ENCODE results near the gene MIGA2. TPM values are rescaled to one million over a fixed set of nuclear protein-coding genes. Genes with fewer than 3 reads are reported as not detected.
A peak's percentile ranks its signal among the peaks of the same experiment; 100 is the strongest.

The MIGA2 gene
- total and polyA plus RNA-seq, 9 of the 15 experiments (the other 6 are each of a cell fraction or from before 2014, with no cell fraction given) = 0.15 to 54.1 (median 18.0) TPM

GRCh38 chr9:129023036-129023907, 13.2 kb upstream of the MIGA2 start (continued):
- TF ChIP-seq IRF9 (tag; IDR thresholded peaks at IDR 0.05) = no peak
- no peak for TF ChIP-seq ZNF696 (CRISPR knock-in tag; conservative IDR thresholded peaks at IDR 0.05)
- TF ChIP-seq ARID1B (IDR thresholded peaks at IDR 0.05) = peak; percentile 92
- no peak for TF ChIP-seq MEF2D (tag; conservative IDR thresholded peaks at IDR 0.05; ENCODE audit: low read depth)
- TF ChIP-seq ZNF239 (CRISPR knock-in tag; IDR thresholded peaks at IDR 0.05) = no peak
- no peak for TF ChIP-seq MAFK (IDR thresholded peaks at IDR 0.05; ENCODE audit: low read length)
- TF ChIP-seq STAT6 (CRISPR knock-in tag; IDR thresholded peaks at IDR 0.05) = no peak
- peak; percentile 60 for TF ChIP-seq GATA2 (CRISPR knock-in tag; IDR thresholded peaks at IDR 0.05)
- TF ChIP-seq POLR2AphosphoS5 (IDR thresholded peaks at IDR 0.05; ENCODE audit: control insufficient read depth, insufficient read depth, low read depth, low read length) = peak; percentile 73; the same call in 1 of the 2 replicates
- peak; percentile 83 for TF ChIP-seq SMARCA4 (IDR thresholded peaks at IDR 0.05)
- TF ChIP-seq ZFP30 (CRISPR knock-in tag; IDR thresholded peaks at IDR 0.05; ENCODE audit: borderline replicate concordance) = no peak
- TF ChIP-seq MITF (IDR thresholded peaks at IDR 0.05) = no peak
- TF ChIP-seq ZNF23 (CRISPR knock-in tag; IDR thresholded peaks at IDR 0.05) = no peak
- no peak for TF ChIP-seq MBD1 (CRISPR knock-in tag; IDR thresholded peaks at IDR 0.05)
- no peak for TF ChIP-seq RFX7 (CRISPR knock-in tag; IDR thresholded peaks at IDR 0.05)
- TF ChIP-seq TCF7L2 (IDR thresholded peaks at IDR 0.05; ENCODE audit: low read depth, low read length) = no peak
- TF ChIP-seq ZNF121 (CRISPR knock-in tag; conservative IDR thresholded peaks at IDR 0.05) = peak; percentile 46
- TF ChIP-seq SFPQ (IDR thresholded peaks at IDR 0.05; ENCODE audit: low read depth, low read length) = no peak
